Choroid plexus epithelial cell (primary cell): Measurements from ENCODE around the gene ATP5ME.
"Not testable (repeated sequence)": the region's sequence is repeated elsewhere in the genome, so short reads cannot be mapped to it uniquely, and the experiment has no call there.

Source experiments
- DNase-seq: peaks from one replicate; pipeline ENCODE4 v3.0.0-alpha.2; 2010; ENCODE audit warnings: low read depth
- H3K4me3 ChIP-seq: 2 replicates; pipeline ENCODE4 v1.5.1; 2011; ENCODE audit warnings: low read depth, mild to moderate bottlenecking, control low read depth, low read length, moderate library complexity
- TF ChIP-seq, protein P1 (sequence below): conservative IDR thresholded peaks from 2 replicates; pipeline ENCODE4 v1.5.1; 2011; ENCODE audit warnings: low read depth, mild to moderate bottlenecking, control low read depth, inconsistent platforms, low read length, moderate library complexity

Gene ATP5ME

DNA sequence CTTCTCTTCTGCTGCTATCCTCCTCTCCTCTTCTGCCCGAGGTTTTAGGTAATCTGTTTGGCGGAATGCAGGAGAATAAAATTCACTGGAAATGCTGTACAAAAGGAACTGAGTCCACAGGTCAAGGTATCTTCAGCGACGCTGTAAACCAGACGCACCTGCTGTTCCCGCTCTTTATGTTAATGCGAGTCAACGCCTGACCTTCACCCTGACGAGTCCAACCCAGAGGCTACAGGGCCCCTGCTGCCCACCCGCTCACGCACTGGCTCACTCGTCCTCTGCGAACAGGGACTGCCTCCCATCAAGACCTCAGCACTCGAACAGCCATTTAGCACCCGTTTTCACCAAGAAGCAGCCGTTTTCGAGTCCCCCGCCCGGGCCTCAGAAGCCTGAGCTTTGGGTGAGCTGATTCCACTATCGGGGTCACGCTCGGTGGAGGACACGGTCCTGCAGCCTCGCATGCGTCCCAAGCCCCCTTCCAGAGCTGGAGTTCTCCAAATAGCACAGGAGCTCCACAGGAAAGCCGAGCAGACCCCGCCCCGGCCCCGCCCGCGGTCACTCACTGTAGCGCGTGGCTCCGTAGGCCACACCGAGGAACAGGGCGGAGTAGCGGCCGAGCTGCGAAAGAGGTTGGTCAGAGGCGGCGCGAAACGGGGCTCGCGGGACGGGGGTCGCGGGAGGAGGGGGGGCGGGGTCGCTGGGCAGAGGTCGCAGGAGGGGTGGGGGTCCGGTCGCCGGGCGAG, 556 bp downstream of the ATP5ME start:
- DNase-seq: no peak
- peak overlapping the region; percentile 92 for H3K4me3 ChIP-seq
- TF ChIP-seq, protein P1, sequence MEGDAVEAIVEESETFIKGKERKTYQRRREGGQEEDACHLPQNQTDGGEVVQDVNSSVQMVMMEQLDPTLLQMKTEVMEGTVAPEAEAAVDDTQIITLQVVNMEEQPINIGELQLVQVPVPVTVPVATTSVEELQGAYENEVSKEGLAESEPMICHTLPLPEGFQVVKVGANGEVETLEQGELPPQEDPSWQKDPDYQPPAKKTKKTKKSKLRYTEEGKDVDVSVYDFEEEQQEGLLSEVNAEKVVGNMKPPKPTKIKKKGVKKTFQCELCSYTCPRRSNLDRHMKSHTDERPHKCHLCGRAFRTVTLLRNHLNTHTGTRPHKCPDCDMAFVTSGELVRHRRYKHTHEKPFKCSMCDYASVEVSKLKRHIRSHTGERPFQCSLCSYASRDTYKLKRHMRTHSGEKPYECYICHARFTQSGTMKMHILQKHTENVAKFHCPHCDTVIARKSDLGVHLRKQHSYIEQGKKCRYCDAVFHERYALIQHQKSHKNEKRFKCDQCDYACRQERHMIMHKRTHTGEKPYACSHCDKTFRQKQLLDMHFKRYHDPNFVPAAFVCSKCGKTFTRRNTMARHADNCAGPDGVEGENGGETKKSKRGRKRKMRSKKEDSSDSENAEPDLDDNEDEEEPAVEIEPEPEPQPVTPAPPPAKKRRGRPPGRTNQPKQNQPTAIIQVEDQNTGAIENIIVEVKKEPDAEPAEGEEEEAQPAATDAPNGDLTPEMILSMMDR: no peak

GRCh38 chr4:671769-672168, 2.3 kb downstream of the ATP5ME start:
- TF ChIP-seq, protein P1: no peak
- no peak for DNase-seq
- H3K4me3 ChIP-seq: no peak overlapping the region

- H3K4me3 ChIP-seq, DNase-seq: not testable (repeated sequence)
These were observed 4.1 kb downstream of the ATP5ME start for GRCh38 chr4:669806-670559.

GRCh38 chr4:668219-668618, 5.9 kb downstream of the ATP5ME start:
- H3K4me3 ChIP-seq, DNase-seq: not testable (repeated sequence)

DNA sequence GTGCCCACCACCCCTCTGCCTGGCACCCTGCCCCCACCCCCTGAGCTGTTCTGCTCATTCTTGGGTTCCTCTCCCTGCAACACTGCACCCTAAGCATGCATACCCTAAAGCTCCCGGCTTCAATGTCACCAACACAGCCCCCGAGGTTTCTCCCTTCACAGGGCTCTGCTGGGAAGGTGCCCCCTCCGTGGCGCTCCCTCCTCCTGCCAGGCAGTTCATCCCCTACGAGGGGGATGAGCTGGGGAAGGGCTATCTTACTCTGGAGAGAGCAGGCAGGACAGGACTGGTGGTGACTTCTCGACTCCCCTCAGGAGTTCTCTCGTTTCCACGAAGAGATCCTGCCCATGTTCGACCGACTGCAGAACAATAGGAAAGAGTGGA, 6.5 kb downstream of the ATP5ME start:
- TF ChIP-seq, protein P1: no peak
- no peak overlapping the region for H3K4me3 ChIP-seq
- no peak for DNase-seq

- no peak overlapping the region for H3K4me3 ChIP-seq
- TF ChIP-seq, protein P1: no peak
- DNase-seq: no peak
These were observed 7.1 kb downstream of the ATP5ME start for GRCh38 chr4:666822-667544.

- no peak overlapping the region for H3K4me3 ChIP-seq
- TF ChIP-seq, protein P1: no peak
- no peak for DNase-seq
These were observed 7.7 kb downstream of the ATP5ME start for GRCh38 chr4:666436-666810.
